BE2C (cell line): Measurements from ENCODE around the gene ITGB1BP1.

Experiments used
- DNase-seq: peaks from one replicate; pipeline ENCODE4 v3.0.0-alpha.2; 2020
- H3K27me3 ChIP-seq: fragments of 250-450 bp; sonication (Bioruptor Pico); 2 replicates; pipeline ENCODE4 v1.5.1; 2020; ENCODE audit warnings: mild to moderate bottlenecking
- H3K36me3 ChIP-seq: fragments of 250-450 bp; sonication (Bioruptor Pico); 2 replicates; pipeline ENCODE4 v1.5.1; 2020; ENCODE audit warnings: mild to moderate bottlenecking
- H3K4me1 ChIP-seq: fragments of 250-450 bp; sonication (Bioruptor Pico); 2 replicates; pipeline ENCODE4 v1.5.1; 2020
- H3K4me3 ChIP-seq: 2 replicates; pipeline ENCODE4 v1.5.1; 2011; ENCODE audit warnings: low read depth, low read length
- H3K9me3 ChIP-seq: fragments of 250-450 bp; sonication (Bioruptor Pico); 2 replicates; pipeline ENCODE4 v1.5.1; 2020
- CTCF ChIP-seq: IDR thresholded peaks from 2 replicates; pipeline ENCODE4 v1.5.1; 2012; ENCODE audit warnings: mild to moderate bottlenecking, low read depth, low read length

The ITGB1BP1 gene

GRCh38 chr2:9445089-9445488 lies 21.8 kb upstream of the ITGB1BP1 start:
- DNase-seq = no peak
- Histone ChIP-seq H3K4me1 (no peaks in the 10 kb centered on the region), H3K4me3 (no peak overlapping the region), H3K27me3 (no peaks in the 10 kb centered on the region), H3K9me3 (no peaks in the 10 kb centered on the region), H3K36me3 (peaks cover 72% of the 10 kb centered on the region)
- TF ChIP-seq CTCF = no peak

- Histone ChIP-seq H3K9me3 (no peaks in the 10 kb centered on the region), H3K4me1 (no peaks in the 10 kb centered on the region), H3K36me3 (peaks cover 68% of the 10 kb centered on the region), H3K4me3 (no peak overlapping the region), H3K27me3 (no peaks in the 10 kb centered on the region)
- TF ChIP-seq CTCF = no peak
- no peak for DNase-seq
These were observed 20.2 kb upstream of the ITGB1BP1 start for GRCh38 chr2:9443526-9443925.

GRCh38 chr2:9441556-9441955 lies 18.2 kb upstream of the ITGB1BP1 start:
- no peaks in the 10 kb centered on the region for H3K4me1 ChIP-seq
- TF ChIP-seq CTCF = no peak
- H3K27me3 ChIP-seq = no peaks in the 10 kb centered on the region
- H3K4me3 ChIP-seq = no peak overlapping the region
- DNase-seq = no peak
- no peaks in the 10 kb centered on the region for H3K9me3 ChIP-seq
- H3K36me3 ChIP-seq = peaks cover 81% of the 10 kb centered on the region

GRCh38 chr2:9440058-9440727 lies 16.9 kb upstream of the ITGB1BP1 start:
- Histone ChIP-seq H3K4me3 (no peak overlapping the region), H3K27me3 (no peaks in the 10 kb centered on the region), H3K36me3 (peaks cover 82% of the 10 kb centered on the region), H3K9me3 (no peaks in the 10 kb centered on the region), H3K4me1 (no peaks in the 10 kb centered on the region)
- DNase-seq = no peak
- no peak for TF ChIP-seq CTCF

- Histone ChIP-seq H3K27me3 (no peaks in the 10 kb centered on the region), H3K4me3 (no peak overlapping the region), H3K4me1 (peaks cover 2% of the 10 kb centered on the region; the same call in 1 of the 2 replicates), H3K9me3 (no peaks in the 10 kb centered on the region), H3K36me3 (peaks cover 80% of the 10 kb centered on the region)
- no peak for DNase-seq
- TF ChIP-seq CTCF = no peak
These were observed 16.2 kb upstream of the ITGB1BP1 start for GRCh38 chr2:9439536-9439935.

- Histone ChIP-seq H3K36me3 (peaks cover 84% of the 10 kb centered on the region), H3K4me3 (no peak overlapping the region), H3K9me3 (no peaks in the 10 kb centered on the region), H3K4me1 (peaks cover 14% of the 10 kb centered on the region), H3K27me3 (no peaks in the 10 kb centered on the region)
- TF ChIP-seq CTCF = no peak
- DNase-seq = peak; percentile 46
These were observed 11.2 kb upstream of the ITGB1BP1 start for GRCh38 chr2:9434489-9434888.
